Nephron progenitor cell (in vitro differentiated cells): ENCODE results near the gene ASH1L.

Experiments used
- DNase-seq: peaks from one replicate; pipeline ENCODE4 v3.0.0; 2021
- H3K27ac Mint-ChIP-seq: 2 replicates; pipeline ENCODE4 v1.8.0; 2021; ENCODE audit warnings: mild to moderate bottlenecking, moderate library complexity, mixed read lengths
- H3K27me3 Mint-ChIP-seq: 2 replicates; pipeline ENCODE4 v1.8.0; 2021; ENCODE audit warnings: mild to moderate bottlenecking, low read depth, mixed read lengths; ENCODE audit not compliant: poor library complexity
- H3K36me3 Mint-ChIP-seq: 2 replicates; pipeline ENCODE4 v1.8.0; 2021; ENCODE audit warnings: low read depth, mixed read lengths
- H3K4me1 Mint-ChIP-seq: 2 replicates; pipeline ENCODE4 v1.8.0; 2021; ENCODE audit warnings: mixed read lengths
- H3K4me3 Mint-ChIP-seq: 2 replicates; pipeline ENCODE4 v1.8.0; 2021; ENCODE audit warnings: mild to moderate bottlenecking, moderate library complexity, mixed read lengths
- H3K9me3 Mint-ChIP-seq: 2 replicates; pipeline ENCODE4 v1.8.0; 2021; ENCODE audit warnings: mild to moderate bottlenecking, moderate library complexity, mixed read lengths
- CTCF ChIP-seq: fragments of 200-600 bp; sonication (generic); IDR thresholded peaks from 2 replicates; pipeline ENCODE4 v1.5.0; 2021; ENCODE audit warnings: antibody characterized with exemption

Gene ASH1L

GRCh38 chr1:155324717-155325602, 237.6 kb downstream of the ASH1L start:
- H3K4me3 Mint-ChIP-seq, result peak overlapping the region; percentile 92
- TF ChIP-seq CTCF, result peak; percentile 40
- H3K27me3 Mint-ChIP-seq, result peaks cover 7% of the 10 kb centered on the region
- DNase-seq, result peak; percentile 72
- no peaks in the 10 kb centered on the region for H3K9me3 Mint-ChIP-seq
- peak overlapping the region; percentile 66 for H3K27ac Mint-ChIP-seq
- peaks cover 48% of the 10 kb centered on the region for H3K4me1 Mint-ChIP-seq
- H3K36me3 Mint-ChIP-seq, result peaks cover 16% of the 10 kb centered on the region

GRCh38 chr1:155324037-155324716, 238.4 kb downstream of the ASH1L start:
- peaks cover 7% of the 10 kb centered on the region for H3K27me3 Mint-ChIP-seq

GRCh38 chr1:155323729-155324036, 238.9 kb downstream of the ASH1L start:
- H3K27ac Mint-ChIP-seq, result no peak overlapping the region
- no peaks in the 10 kb centered on the region for H3K9me3 Mint-ChIP-seq
- TF ChIP-seq CTCF, result no peak
- H3K27me3 Mint-ChIP-seq, result peaks cover 7% of the 10 kb centered on the region
- peaks cover 20% of the 10 kb centered on the region for H3K36me3 Mint-ChIP-seq
- peak; percentile 83 for DNase-seq
- H3K4me1 Mint-ChIP-seq, result peaks cover 61% of the 10 kb centered on the region
- H3K4me3 Mint-ChIP-seq, result peak overlapping the region; percentile 92

More at GRCh38 chr1:155324037-155324716, 238.4 kb downstream of the ASH1L start:
- no peak for TF ChIP-seq CTCF
- H3K36me3 Mint-ChIP-seq, result peaks cover 16% of the 10 kb centered on the region
- peaks cover 56% of the 10 kb centered on the region for H3K4me1 Mint-ChIP-seq
- H3K27ac Mint-ChIP-seq, result peak overlapping the region; percentile 42
- peak; percentile 90 for DNase-seq
- no peaks in the 10 kb centered on the region for H3K9me3 Mint-ChIP-seq
- peak overlapping the region; percentile 92 for H3K4me3 Mint-ChIP-seq

- Mint-ChIP-seq H3K4me3 (peak overlapping the region; percentile 92), H3K36me3 (peaks cover 20% of the 10 kb centered on the region), H3K9me3 (no peaks in the 10 kb centered on the region), H3K27me3 (peaks cover 7% of the 10 kb centered on the region), H3K4me1 (peaks cover 61% of the 10 kb centered on the region), H3K27ac (no peak overlapping the region)
- TF ChIP-seq CTCF, result peak; percentile 92
- DNase-seq, result peak; percentile 94
These were observed 239.5 kb downstream of the ASH1L start for GRCh38 chr1:155322953-155323728.

- Mint-ChIP-seq H3K27me3 (peaks cover 7% of the 10 kb centered on the region), H3K27ac (peak overlapping the region; percentile 45), H3K4me1 (peaks cover 55% of the 10 kb centered on the region), H3K4me3 (peak overlapping the region; percentile 85), H3K36me3 (peaks cover 21% of the 10 kb centered on the region), H3K9me3 (no peaks in the 10 kb centered on the region)
- TF ChIP-seq CTCF, result no peak
- peak; percentile 45 for DNase-seq
These were observed 240.0 kb downstream of the ASH1L start for GRCh38 chr1:155322571-155322952.
